Stimulated activated CD8-positive, alpha-beta memory T cell treated with anti-CD3 and anti-CD28 coated beads, Interleukin-12 subunit alpha, Interleukin-12 subunit beta, amount 100 ng/mL, for 4 hours (primary cell): ENCODE measurements around the gene DIDO1.

Experiments used
- DNase-seq: peaks from one replicate; pipeline ENCODE4 v3.0.0-alpha.2; 2020; ENCODE audit warnings: low read depth

DIDO1 gene

GRCh38 chr20:62894261-62894660 lies 32.0 kb downstream of the DIDO1 start:
- no peak for DNase-seq

- no peak for DNase-seq
These were observed 32.6 kb downstream of the DIDO1 start for GRCh38 chr20:62893700-62894099.

- DNase-seq = no peak
These were observed 33.7 kb downstream of the DIDO1 start for GRCh38 chr20:62892348-62893304.

GRCh38 chr20:62891111-62891510 lies 35.2 kb downstream of the DIDO1 start:
- DNase-seq = no peak

- no peak for DNase-seq
These were observed 35.9 kb downstream of the DIDO1 start for GRCh38 chr20:62890444-62890843.

GRCh38 chr20:62889871-62890270 lies 36.4 kb downstream of the DIDO1 start:
- no peak for DNase-seq

- DNase-seq = no peak
These were observed 36.9 kb downstream of the DIDO1 start for GRCh38 chr20:62889411-62889810.

- no peak for DNase-seq
These were observed 37.4 kb downstream of the DIDO1 start for GRCh38 chr20:62888910-62889309.

GRCh38 chr20:62888406-62888805 lies 37.9 kb downstream of the DIDO1 start:
- DNase-seq = no peak

GRCh38 chr20:62887860-62888239 lies 38.5 kb downstream of the DIDO1 start:
- no peak for DNase-seq

- no peak for DNase-seq
These were observed 39.0 kb downstream of the DIDO1 start for GRCh38 chr20:62887152-62887859.

GRCh38 chr20:62886709-62887058 lies 39.6 kb downstream of the DIDO1 start:
- no peak for DNase-seq

- no peak for DNase-seq
These were observed 40.2 kb downstream of the DIDO1 start for GRCh38 chr20:62885896-62886708.

- DNase-seq = no peak
These were observed 41.0 kb downstream of the DIDO1 start for GRCh38 chr20:62885046-62885895.

- no peak for DNase-seq
These were observed 41.7 kb downstream of the DIDO1 start for GRCh38 chr20:62884556-62884955.

- no peak for DNase-seq
These were observed 43.9 kb downstream of the DIDO1 start for GRCh38 chr20:62882426-62882825.

- no peak for DNase-seq
These were observed 44.5 kb downstream of the DIDO1 start for GRCh38 chr20:62881662-62882395.

GRCh38 chr20:62880935-62881661 lies 45.2 kb downstream of the DIDO1 start:
- no peak for DNase-seq

- DNase-seq = no peak
These were observed 46.0 kb downstream of the DIDO1 start for GRCh38 chr20:62880147-62880934.
